ENCODE measurements around the gene HACD2. TPM values are rescaled to one million over a fixed set of nuclear protein-coding genes. Genes with fewer than 3 reads are reported as not detected.

The HACD2 gene
- total RNA-seq, 2 donors from 2014 or later: 18.8 to 22.6 TPM

DNA sequence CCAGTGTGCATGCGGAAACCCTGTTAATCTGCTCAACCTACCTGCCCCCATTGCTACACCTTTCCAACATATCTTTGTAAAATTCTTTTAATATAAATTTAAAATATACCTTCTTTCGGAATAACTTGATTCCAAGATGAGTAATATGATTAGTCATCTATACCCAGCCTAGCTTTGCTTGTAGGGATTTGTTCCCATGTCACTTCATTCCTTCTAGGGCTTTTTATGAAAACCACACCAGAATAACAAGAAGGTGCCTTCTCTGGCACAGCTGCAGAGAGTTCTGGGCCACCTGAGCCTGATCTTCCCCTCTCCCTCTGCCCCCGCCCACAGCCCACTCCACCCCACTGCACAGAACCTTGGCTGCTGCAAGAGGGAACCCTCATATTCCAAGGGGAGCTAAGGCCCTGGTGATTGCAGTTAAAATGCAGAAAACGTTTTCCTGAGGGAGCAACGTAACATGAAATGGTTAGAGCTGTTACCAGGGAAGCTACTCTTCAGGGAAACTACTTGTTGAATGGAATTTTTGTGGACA, 38.6 kb upstream of the HACD2 start:
- Histone ChIP-seq H3K9me3 (no peaks in the 10 kb centered on the region), H3K27ac (peak overlapping the region in 1 of 2 donors; percentile 12), H3K4me3 (no peak overlapping the region), H3K27me3 (replicated peaks; ENCODE audit: insufficient read depth) (no peaks in the 10 kb centered on the region), H3K36me3 (peaks cover 39% of the 10 kb centered on the region), H3K4me1 (ENCODE audit: control insufficient read depth in 1 of 2, low read depth in 2 of 2) (peaks cover 19 to 58% of the 10 kb centered on the region in 2 donors)
- TF ChIP-seq, protein P1, sequence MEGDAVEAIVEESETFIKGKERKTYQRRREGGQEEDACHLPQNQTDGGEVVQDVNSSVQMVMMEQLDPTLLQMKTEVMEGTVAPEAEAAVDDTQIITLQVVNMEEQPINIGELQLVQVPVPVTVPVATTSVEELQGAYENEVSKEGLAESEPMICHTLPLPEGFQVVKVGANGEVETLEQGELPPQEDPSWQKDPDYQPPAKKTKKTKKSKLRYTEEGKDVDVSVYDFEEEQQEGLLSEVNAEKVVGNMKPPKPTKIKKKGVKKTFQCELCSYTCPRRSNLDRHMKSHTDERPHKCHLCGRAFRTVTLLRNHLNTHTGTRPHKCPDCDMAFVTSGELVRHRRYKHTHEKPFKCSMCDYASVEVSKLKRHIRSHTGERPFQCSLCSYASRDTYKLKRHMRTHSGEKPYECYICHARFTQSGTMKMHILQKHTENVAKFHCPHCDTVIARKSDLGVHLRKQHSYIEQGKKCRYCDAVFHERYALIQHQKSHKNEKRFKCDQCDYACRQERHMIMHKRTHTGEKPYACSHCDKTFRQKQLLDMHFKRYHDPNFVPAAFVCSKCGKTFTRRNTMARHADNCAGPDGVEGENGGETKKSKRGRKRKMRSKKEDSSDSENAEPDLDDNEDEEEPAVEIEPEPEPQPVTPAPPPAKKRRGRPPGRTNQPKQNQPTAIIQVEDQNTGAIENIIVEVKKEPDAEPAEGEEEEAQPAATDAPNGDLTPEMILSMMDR (IDR thresholded peaks at IDR 0.05): no peak
- DNase-seq (ENCODE audit: low spot score) (no peak), ATAC-seq (ENCODE audit: insufficient number of reproducible peaks, low FRiP score, low read depth) (no peak)

DNA sequence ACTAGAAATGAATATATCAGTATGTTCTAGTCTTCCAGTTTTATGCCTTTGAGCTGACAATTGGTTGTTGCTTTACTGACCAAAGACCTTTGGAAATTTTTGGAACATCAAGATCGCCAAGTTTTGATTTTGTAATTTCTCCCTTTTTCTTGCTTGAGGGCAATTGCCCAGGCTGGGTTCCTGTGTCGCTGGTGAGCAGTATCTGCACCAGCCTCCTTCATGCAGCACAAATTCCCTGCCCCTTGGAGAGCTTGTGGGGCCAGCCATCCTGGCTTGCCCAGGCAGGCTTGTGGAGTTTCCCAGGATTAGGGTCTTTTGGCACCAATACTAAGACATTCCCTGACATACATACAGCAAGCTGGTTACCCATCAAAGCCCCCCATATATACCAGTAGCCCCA, 37.9 kb upstream of the HACD2 start:
- Histone ChIP-seq H3K4me1 (ENCODE audit: control insufficient read depth in 1 of 2, low read depth in 2 of 2) (peaks cover 26 to 64% of the 10 kb centered on the region in 2 donors), H3K27me3 (replicated peaks; ENCODE audit: insufficient read depth) (no peaks in the 10 kb centered on the region), H3K9me3 (no peaks in the 10 kb centered on the region), H3K36me3 (peaks cover 44% of the 10 kb centered on the region), H3K4me3 (no peak overlapping the region), H3K27ac (peak overlapping the region in 1 of 2 donors; percentile 12)
- TF ChIP-seq, protein P1 (IDR thresholded peaks at IDR 0.05): no peak
- no peak for ATAC-seq (ENCODE audit: insufficient number of reproducible peaks, low FRiP score, low read depth)
- no peak for DNase-seq (ENCODE audit: low spot score)

DNA sequence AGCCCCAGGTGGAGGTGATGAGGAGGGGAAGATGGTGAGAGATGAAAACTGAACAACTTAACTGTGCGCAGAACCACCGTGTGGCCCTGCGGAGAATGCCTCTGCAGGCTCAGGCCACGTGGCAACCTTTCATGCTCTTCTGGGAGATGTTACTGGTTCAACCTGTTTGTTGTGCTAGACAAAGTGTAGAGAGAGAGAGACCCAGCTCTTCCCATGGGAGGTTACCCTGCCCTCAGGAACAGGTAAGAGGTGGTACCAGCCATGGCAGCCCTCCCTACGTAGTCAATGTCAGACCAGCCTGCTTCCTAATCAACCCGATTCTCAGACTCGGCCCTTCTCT, 37.0 kb upstream of the HACD2 start:
- peaks cover 46% of the 10 kb centered on the region for H3K36me3 ChIP-seq
- H3K4me1 ChIP-seq (ENCODE audit: control insufficient read depth in 1 of 2, low read depth in 2 of 2): peaks cover 35 to 74% of the 10 kb centered on the region in 2 donors
- H3K27ac ChIP-seq: peak overlapping the region in 1 of 2 donors; percentile 12

DNA sequence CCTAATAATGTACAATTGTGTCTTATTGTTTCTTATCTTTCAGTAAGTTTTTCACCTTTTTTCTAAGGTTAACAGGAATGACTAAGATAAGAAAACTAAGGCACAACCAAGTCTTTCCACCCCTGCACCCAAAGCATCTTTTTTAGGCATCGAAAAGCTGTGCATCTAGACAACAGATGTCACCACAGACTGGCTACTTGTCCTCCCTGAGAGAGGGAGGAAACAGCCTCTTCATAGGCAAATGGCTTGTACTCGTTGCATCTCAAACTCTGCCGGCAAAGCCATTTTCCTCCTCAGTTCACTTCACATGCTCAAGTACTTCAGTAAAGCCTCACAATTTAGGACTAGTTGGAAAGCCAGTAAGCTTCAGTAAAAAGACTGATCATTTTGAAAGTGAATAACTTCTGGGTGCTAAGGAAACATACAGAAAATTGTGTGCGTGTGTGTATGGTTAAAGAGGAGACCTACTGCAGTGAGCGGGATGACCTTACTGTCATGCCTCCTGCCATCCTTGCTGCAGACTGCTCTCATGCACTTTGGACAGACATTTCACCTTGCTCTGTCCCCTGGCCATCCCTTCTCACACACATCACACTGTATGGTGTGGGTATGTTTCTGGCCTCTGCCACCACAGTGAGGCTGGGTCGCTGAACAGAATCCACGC, 36.5 kb upstream of the HACD2 start:
- ATAC-seq (ENCODE audit: insufficient number of reproducible peaks, low FRiP score, low read depth) (no peak), DNase-seq (ENCODE audit: low spot score) (no peak)
- Histone ChIP-seq H3K36me3 (peaks cover 41% of the 10 kb centered on the region), H3K27me3 (replicated peaks; ENCODE audit: insufficient read depth) (no peaks in the 10 kb centered on the region), H3K9me3 (no peaks in the 10 kb centered on the region), H3K4me1 (ENCODE audit: control insufficient read depth in 1 of 2, low read depth in 2 of 2) (peaks cover 37 to 78% of the 10 kb centered on the region in 2 donors), H3K27ac (peak overlapping the region; percentile 12 to 74), H3K4me3 (no peak overlapping the region)
- TF ChIP-seq, protein P1 (IDR thresholded peaks at IDR 0.05): no peak

More for the DNA sequence above, 37.0 kb upstream of the HACD2 start:
- H3K4me3 ChIP-seq: no peak overlapping the region
- ATAC-seq (ENCODE audit: insufficient number of reproducible peaks, low FRiP score, low read depth) (no peak), DNase-seq (ENCODE audit: low spot score) (no peak)
- H3K27me3 ChIP-seq (replicated peaks; ENCODE audit: insufficient read depth): no peaks in the 10 kb centered on the region
- no peaks in the 10 kb centered on the region for H3K9me3 ChIP-seq
- TF ChIP-seq, protein P1 (IDR thresholded peaks at IDR 0.05): no peak

DNA sequence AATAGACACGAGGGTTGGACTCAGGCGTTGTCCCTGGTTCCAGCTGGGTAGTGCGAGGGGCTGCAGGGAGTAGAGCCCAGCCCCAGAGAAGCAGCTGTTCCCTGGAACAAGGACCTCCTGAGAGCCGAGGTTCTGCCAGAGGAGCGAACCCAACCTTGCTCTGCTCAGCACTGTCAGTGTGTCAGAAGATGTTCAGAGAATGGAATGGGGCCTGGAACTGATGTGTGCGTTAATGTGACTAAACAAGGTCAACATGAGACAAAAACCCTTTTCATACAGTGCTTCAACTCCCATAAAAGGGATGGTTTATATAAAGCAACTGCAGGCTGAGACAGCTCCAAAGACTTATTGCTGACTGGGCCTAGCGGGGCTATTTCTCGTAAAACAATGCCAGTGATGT, 35.5 kb upstream of the HACD2 start:
- Histone ChIP-seq H3K4me3 (peak overlapping the region; percentile 17), H3K27ac (peak overlapping the region; percentile 73 to 74), H3K9me3 (no peaks in the 10 kb centered on the region), H3K4me1 (ENCODE audit: control insufficient read depth in 1 of 2, low read depth in 2 of 2) (peaks cover 37 to 82% of the 10 kb centered on the region in 2 donors), H3K36me3 (peaks cover 36% of the 10 kb centered on the region), H3K27me3 (replicated peaks; ENCODE audit: insufficient read depth) (no peaks in the 10 kb centered on the region)
- TF ChIP-seq, protein P1 (IDR thresholded peaks at IDR 0.05): no peak
- ATAC-seq (ENCODE audit: insufficient number of reproducible peaks, low FRiP score, low read depth) (no peak), DNase-seq (ENCODE audit: low spot score) (no peak)

Data from thoracic aorta (tissue), 2 donors.